A673 (cell line): Measurements from ENCODE around the gene GPR183. TPM values are rescaled to one million over a fixed set of nuclear protein-coding genes. Genes with fewer than 3 reads are reported as not detected.

Experiments used
- BruUV-seq: library from RNA; stranded (reverse); fragments of 400-500 nt; replicated peaks from 2 replicates; lab custom pipeline; 2021; lab: Mats Ljungman, UMichigan
- CTCF ChIA-PET: fragments of 300-600 bp; sonication (Branson Sonifier 250); formaldehyde crosslinking; loops from one replicate; lab custom pipeline; 2022; ENCODE audit warnings: antibody characterized with exemption; lab: Charles Lee
- POLR2A ChIA-PET: fragments of 300-600 bp; sonication (Branson Sonifier 250); formaldehyde crosslinking; loops from one replicate; lab custom pipeline; 2022; ENCODE audit warnings: antibody characterized with exemption; ENCODE audit not compliant: low non-redundant PET; lab: Charles Lee
- DNase-seq: peaks from one replicate; pipeline ENCODE4 v3.0.0-alpha.2; 2015; ENCODE audit warnings: low spot score
- H3K27ac ChIP-seq: fragments of 200-600 bp; sonication (generic); 2 replicates; pipeline ENCODE4 v1.5.1; 2016; ENCODE audit warnings: mixed run types, low read depth, mild to moderate bottlenecking, mixed read lengths, antibody characterized with exemption, low read length; ENCODE audit not compliant: poor library complexity, severe bottlenecking
- H3K27me3 ChIP-seq: fragments of 200-600 bp; sonication (generic); replicated peaks from 2 replicates; pipeline ENCODE4 v1.6.1; 2017; ENCODE audit warnings: mixed run types, low read depth, mild to moderate bottlenecking, mixed read lengths, antibody characterized with exemption, low read length; ENCODE audit not compliant: insufficient read depth, poor library complexity
- H3K36me3 ChIP-seq: fragments of 200-600 bp; sonication (generic); 2 replicates; pipeline ENCODE4 v1.6.1; 2016; ENCODE audit warnings: mixed run types, mild to moderate bottlenecking, mixed read lengths, antibody characterized with exemption, low read length; ENCODE audit not compliant: insufficient read depth, poor library complexity, severe bottlenecking
- H3K4me1 ChIP-seq: fragments of 200-600 bp; sonication (generic); 2 replicates; pipeline ENCODE4 v1.6.1; 2017; ENCODE audit warnings: mixed run types, mild to moderate bottlenecking, mixed read lengths, antibody characterized with exemption, low read length; ENCODE audit not compliant: insufficient read depth, poor library complexity, severe bottlenecking
- H3K4me3 ChIP-seq: fragments of 200-600 bp; sonication (generic); 2 replicates; pipeline ENCODE4 v1.5.1; 2016; ENCODE audit warnings: low read depth, mixed run types, mild to moderate bottlenecking, mixed read lengths, low read length; ENCODE audit not compliant: poor library complexity, severe bottlenecking
- H3K9me3 ChIP-seq: fragments of 200-600 bp; sonication (generic); 2 replicates; pipeline ENCODE4 v1.6.1; 2016; ENCODE audit warnings: mixed run types, low read depth, mild to moderate bottlenecking, mixed read lengths, antibody characterized with exemption, low read length; ENCODE audit not compliant: poor library complexity, severe bottlenecking
- CTCF ChIP-seq: fragments of 300-800, 200-600 bp; sonication (generic); conservative IDR thresholded peaks from 2 replicates; pipeline ENCODE4 v1.5.1; 2017; ENCODE audit warnings: low read depth, mild to moderate bottlenecking, antibody characterized with exemption, low read length, moderate library complexity, mixed read lengths
- EZH2 ChIP-seq: fragments of 200-600 bp; sonication (generic); IDR thresholded peaks from 2 replicates; pipeline ENCODE4 v1.6.1; 2017; ENCODE audit warnings: borderline replicate concordance, low read depth, mild to moderate bottlenecking, mixed read lengths, antibody characterized with exemption, low read length; ENCODE audit not compliant: poor library complexity, severe bottlenecking
- intact Hi-C: fragments of 100-400 bp; cut with micrococcal nuclease; formaldehyde crosslinking; loops from one replicate; pipeline ENCODE4 v1.10.0; 2022; ENCODE audit not compliant: unreplicated experiment
- total RNA-seq: library from RNA; stranded (reverse); gene quantifications from 2 replicates; pipeline ENCODE4 v1.2.3, GENCODE V29; 2021

The GPR183 gene
- total RNA-seq, 1 experiment from 2014 or later: not detected

GRCh38 chr13:99355267-99356011, 48.2 kb upstream of the GPR183 start:
- H3K9me3 ChIP-seq: no peaks in the 10 kb centered on the region
- ChIA-PET CTCF (no interaction called here), POLR2A (no interaction called here)
- intact Hi-C loops: no loop called here
- TF ChIP-seq EZH2 (no peak), CTCF (no peak)
- no peaks in the 10 kb centered on the region for H3K4me1 ChIP-seq
- no peak for DNase-seq
- BruUV-seq: no TSS peak
- no peaks in the 10 kb centered on the region for H3K27me3 ChIP-seq
- H3K27ac ChIP-seq: no peak overlapping the region
- no peak overlapping the region for H3K4me3 ChIP-seq
- H3K36me3 ChIP-seq: no peaks in the 10 kb centered on the region

- H3K4me3 ChIP-seq: no peak overlapping the region
- no TSS peak for BruUV-seq
- POLR2A ChIA-PET: no interaction called here
- TF ChIP-seq EZH2: no peak
- no peak for TF ChIP-seq CTCF
- H3K36me3 ChIP-seq: no peaks in the 10 kb centered on the region
- intact Hi-C loops: no loop called here
- H3K27me3 ChIP-seq: no peaks in the 10 kb centered on the region
- no peak for DNase-seq
- CTCF ChIA-PET: no interaction called here
- no peaks in the 10 kb centered on the region for H3K4me1 ChIP-seq
- H3K9me3 ChIP-seq: no peaks in the 10 kb centered on the region
- no peak overlapping the region for H3K27ac ChIP-seq
These were observed 47.3 kb upstream of the GPR183 start for GRCh38 chr13:99354371-99354951.

- Histone ChIP-seq H3K4me3 (no peak overlapping the region), H3K27ac (no peak overlapping the region), H3K27me3 (no peaks in the 10 kb centered on the region), H3K36me3 (peaks cover 2% of the 10 kb centered on the region), H3K9me3 (no peaks in the 10 kb centered on the region), H3K4me1 (no peaks in the 10 kb centered on the region)
- no peak for DNase-seq
- ChIA-PET POLR2A (no interaction called here), CTCF (no interaction called here)
- TF ChIP-seq EZH2: no peak
- no peak for TF ChIP-seq CTCF
- intact Hi-C loops: no loop called here
- BruUV-seq: no TSS peak
These were observed 46.6 kb upstream of the GPR183 start for GRCh38 chr13:99353836-99354235.
